Vagina (tissue), 2 donors: ENCODE measurements around the gene DNMT1.

Source experiments
- CTCF ChIP-seq, 3 experiments: fragments of 450-650 bp in 2 of 3; fragments of 200-600 bp in 1 of 3; sonication (generic) in 1 of 3; IDR thresholded peaks; one replicate each; pipeline ENCODE4 v1.5.1; 2017 to 2019; ENCODE audit warnings: antibody characterized with exemption in 3 of 3, mild to moderate bottlenecking in 2 of 3, moderate library complexity in 2 of 3
- POLR2A ChIP-seq, 2 donors: fragments of 450-650 bp; IDR thresholded peaks; one replicate each; pipeline ENCODE4 v1.6.1; 2017; ENCODE audit warnings: antibody characterized with exemption in 2 of 2, mild to moderate bottlenecking in 2 of 2, moderate library complexity in 2 of 2

GRCh38 chr19:10184636-10185035, 10.1 kb downstream of the DNMT1 start:
- TF ChIP-seq CTCF (IDR thresholded peaks at IDR 0.05) (no peak), POLR2A (IDR thresholded peaks at IDR 0.05) (no peak)
